Hepatocyte (in vitro differentiated cells): ENCODE results near the gene GCNT2. TPM values are rescaled to one million over a fixed set of nuclear protein-coding genes. Genes with fewer than 3 reads are reported as not detected.

Experiments
- DNase-seq: peaks from one replicate; pipeline ENCODE4 v3.0.0-alpha.2; 2016; ENCODE audit warnings: low spot score
- H2AFZ ChIP-seq: fragments of 200-600 bp; sonication (generic); 2 replicates; pipeline ENCODE4 v1.6.0; 2016; ENCODE audit warnings: antibody characterized with exemption, mild to moderate bottlenecking
- H3K27ac ChIP-seq: fragments of 200-600 bp; sonication (generic); 2 replicates; pipeline ENCODE4 v1.5.1; 2016; ENCODE audit warnings: mild to moderate bottlenecking
- H3K27me3 ChIP-seq: fragments of 200-600 bp; sonication (generic); 2 replicates; pipeline ENCODE4 v1.6.1; 2016
- H3K36me3 ChIP-seq: fragments of 200-600 bp; sonication (generic); replicated peaks from 2 replicates; pipeline ENCODE4 v1.5.1; 2016; ENCODE audit warnings: low read depth; ENCODE audit not compliant: insufficient read depth
- H3K4me1 ChIP-seq: fragments of 200-600 bp; sonication (generic); 2 replicates; pipeline ENCODE4 v1.5.1; 2016; ENCODE audit warnings: mild to moderate bottlenecking, moderate library complexity; ENCODE audit not compliant: insufficient read depth
- H3K4me2 ChIP-seq: fragments of 200-600 bp; sonication (generic); 2 replicates; pipeline ENCODE4 v1.6.0; 2016
- H3K4me3 ChIP-seq: fragments of 200-600 bp; sonication (generic); 2 replicates; pipeline ENCODE4 v1.5.1; 2016; ENCODE audit warnings: mild to moderate bottlenecking
- H3K79me2 ChIP-seq: fragments of 200-600 bp; sonication (generic); 2 replicates; pipeline ENCODE4 v1.6.0; 2017; ENCODE audit warnings: mild to moderate bottlenecking
- H3K9me2 ChIP-seq: fragments of 200-600 bp; sonication (generic); replicated peaks from 2 replicates; pipeline ENCODE4 v1.6.0; 2017; ENCODE audit warnings: mild to moderate bottlenecking; ENCODE audit not compliant: insufficient read depth
- H3K9me3 ChIP-seq: fragments of 200-600 bp; sonication (generic); 2 replicates; pipeline ENCODE4 v1.5.1; 2016; ENCODE audit warnings: low read depth, mild to moderate bottlenecking
- H4K20me1 ChIP-seq: fragments of 200-600 bp; sonication (generic); 2 replicates; pipeline ENCODE4 v1.6.0; 2016; ENCODE audit warnings: mild to moderate bottlenecking; ENCODE audit not compliant: insufficient read depth, poor library complexity, severe bottlenecking
- CTCF ChIP-seq: fragments of 200-600 bp; sonication (generic); IDR thresholded peaks from 2 replicates; pipeline ENCODE4 v1.5.1; 2016; ENCODE audit warnings: antibody characterized with exemption, mild to moderate bottlenecking; ENCODE audit not compliant: poor library complexity
- EZH2 ChIP-seq: fragments of 200-600 bp; sonication (generic); IDR thresholded peaks from 2 replicates; pipeline ENCODE4 v1.6.1; 2016; ENCODE audit warnings: antibody characterized with exemption, mild to moderate bottlenecking, borderline replicate concordance
- EZH2phosphoT487 ChIP-seq: fragments of 200-600 bp; sonication (generic); IDR thresholded peaks from one replicate; pipeline ENCODE4 v1.6.1; 2018; ENCODE audit warnings: antibody characterized with exemption, mild to moderate bottlenecking, low read depth, moderate library complexity; ENCODE audit not compliant: unreplicated experiment, severe bottlenecking
- WGBS: methylation state at CpG from one replicate; pipeline ENCODE4 v1.1.6; 2016; ENCODE audit warnings: low lambda C conversion rate; ENCODE audit errors: missing lambda C conversion rate; 5-methylcytosine and 5-hydroxymethylcytosine counted together
- polyA plus RNA-seq: library from polyadenylated mRNA; unstranded; fragments of >200 nt; fragmentation: Nextera tagmentation; extraction: Ambion mirVana; gene quantifications from 2 replicates; pipeline ENCODE4 v1.2.1, GENCODE V29; 2016
- total RNA-seq: library from RNA; depleted of rRNA; stranded (reverse); fragments of >200 nt; gene quantifications from 2 replicates; pipeline ENCODE4 v1.2.3, GENCODE V29; 2014

The GCNT2 gene
- total and polyA plus RNA-seq, 2 experiments from 2014 or later = 16.3 to 36.4 TPM

DNA sequence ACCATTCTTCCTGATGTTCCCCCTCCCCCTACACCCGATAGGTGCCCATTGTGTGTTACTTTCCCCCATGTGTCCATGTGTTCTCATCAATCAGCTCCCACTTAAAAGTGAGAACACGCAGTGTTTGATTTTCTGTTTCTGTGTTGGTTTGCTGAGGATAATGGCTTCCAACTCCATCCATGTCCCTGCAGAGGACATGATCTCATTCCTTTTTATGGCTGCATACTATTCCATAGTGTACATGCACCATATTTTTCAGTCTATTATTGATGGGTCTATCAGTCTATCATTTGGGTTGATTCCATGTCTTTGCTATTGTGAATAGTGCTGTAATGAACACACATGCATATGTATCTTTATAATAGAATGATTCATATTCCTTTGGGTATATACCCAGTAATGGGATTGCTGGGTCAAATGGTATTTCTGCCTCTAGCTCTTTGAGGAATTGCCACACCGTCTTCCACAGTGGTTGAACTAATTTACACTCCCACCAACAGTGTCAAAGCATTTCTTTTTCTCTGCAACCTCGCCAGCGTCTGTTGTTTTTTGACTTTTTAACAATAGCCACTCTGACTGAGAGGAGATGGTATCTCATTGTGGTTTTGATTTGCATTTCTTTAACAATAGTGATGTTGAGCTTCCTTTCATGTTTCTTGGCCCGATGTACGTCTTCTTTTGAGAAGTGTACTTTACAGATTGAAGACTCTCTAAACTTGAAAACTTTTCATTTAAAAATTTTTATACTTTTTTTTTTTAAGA lies 41.0 kb upstream of the GCNT2 start:
- Histone ChIP-seq H3K79me2 (no peaks in the 10 kb centered on the region), H3K27ac (no peak overlapping the region), H3K4me1 (no peaks in the 10 kb centered on the region), H3K9me2 (no peaks in the 10 kb centered on the region), H3K4me3 (no peak overlapping the region), H3K36me3 (no peaks in the 10 kb centered on the region), H3K9me3 (no peaks in the 10 kb centered on the region), H4K20me1 (no peaks in the 10 kb centered on the region), H3K27me3 (no peaks in the 10 kb centered on the region), H3K4me2 (no peak overlapping the region), H2AFZ (no peak overlapping the region)
- WGBS = 68% methylated on average over 7 of the region's 7 CpGs
- no peak for TF ChIP-seq EZH2phosphoT487
- no peak for TF ChIP-seq EZH2
- TF ChIP-seq CTCF = no peak
- no peak for DNase-seq

DNA sequence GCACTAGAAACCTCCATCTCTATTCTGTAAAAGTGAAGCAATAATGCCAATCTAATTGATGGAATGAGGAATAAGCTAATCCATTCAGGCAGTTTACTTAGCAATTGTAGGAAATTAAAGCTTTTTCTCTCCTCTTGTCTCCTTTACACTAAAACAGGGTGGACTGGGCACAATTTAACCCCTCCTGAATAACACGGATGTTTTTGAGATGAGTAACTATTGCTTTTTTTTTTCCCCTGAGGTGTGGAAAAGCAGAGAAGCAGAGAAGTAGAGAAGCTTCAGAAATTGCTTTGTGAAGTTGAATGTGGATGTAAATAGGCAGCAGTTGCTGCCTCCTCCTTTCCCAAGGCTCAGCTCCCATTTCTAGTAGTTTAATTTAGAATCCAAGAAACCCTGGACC lies 40.0 kb upstream of the GCNT2 start:
- H3K27ac ChIP-seq = no peak overlapping the region
- DNase-seq = no peak
- no peaks in the 10 kb centered on the region for H3K36me3 ChIP-seq
- H2AFZ ChIP-seq = no peak overlapping the region
- H3K4me1 ChIP-seq = no peaks in the 10 kb centered on the region
- H3K4me3 ChIP-seq = no peak overlapping the region
- 43% methylated on average over 1 of the region's 1 CpG for WGBS
- TF ChIP-seq CTCF = no peak
- TF ChIP-seq EZH2 = no peak
- no peak for TF ChIP-seq EZH2phosphoT487
- H3K79me2 ChIP-seq = no peaks in the 10 kb centered on the region
- H3K4me2 ChIP-seq = no peak overlapping the region
- H3K9me2 ChIP-seq = no peaks in the 10 kb centered on the region
- no peaks in the 10 kb centered on the region for H3K27me3 ChIP-seq
- H3K9me3 ChIP-seq = no peaks in the 10 kb centered on the region
- H4K20me1 ChIP-seq = no peaks in the 10 kb centered on the region

GRCh38 chr6:10482636-10483257 lies 38.4 kb upstream of the GCNT2 start:
- WGBS = 98% methylated on average over 43 of the region's 46 CpGs
- DNase-seq = no peak
- H3K27ac ChIP-seq = no peak overlapping the region
- no peaks in the 10 kb centered on the region for H3K9me2 ChIP-seq
- H3K4me2 ChIP-seq = no peak overlapping the region
- no peak overlapping the region for H3K4me3 ChIP-seq
- TF ChIP-seq CTCF (no peak), EZH2 (no peak), EZH2phosphoT487 (no peak)
- no peaks in the 10 kb centered on the region for H3K9me3 ChIP-seq
- H3K36me3 ChIP-seq = no peaks in the 10 kb centered on the region
- H2AFZ ChIP-seq = no peak overlapping the region
- H3K27me3 ChIP-seq = no peaks in the 10 kb centered on the region
- no peaks in the 10 kb centered on the region for H3K4me1 ChIP-seq
- no peaks in the 10 kb centered on the region for H3K79me2 ChIP-seq
- no peaks in the 10 kb centered on the region for H4K20me1 ChIP-seq
